ENCODE data around the gene IL23R. TPM values are rescaled to one million over a fixed set of nuclear protein-coding genes. Genes with fewer than 3 reads are reported as not detected.

IL23R gene
- total RNA-seq, 1 experiment from 2014 or later = not detected

GRCh38 chr1:67269061-67269460 lies 102.8 kb downstream of the IL23R start:
- H3K4me2 ChIP-seq (ENCODE audit: low read length) = no peak overlapping the region
- no peaks in the 10 kb centered on the region for H3K9me2 ChIP-seq (ENCODE audit: insufficient read depth)
- H3K4me1 ChIP-seq (ENCODE audit: control insufficient read depth in 1 of 2, insufficient read depth in 2 of 2, low read length in 2 of 2) = no peaks in the 10 kb centered on the region
- no peaks in the 10 kb centered on the region for H3K79me2 ChIP-seq (ENCODE audit: insufficient read depth, low read length)
- CTCF ChIA-PET = no interaction called here
- no peak for TF ChIP-seq YY1 (IDR thresholded peaks at IDR 0.05; ENCODE audit: extremely low read depth, insufficient replicate concordance, low read depth, low read length)
- TF ChIP-seq ZFX (IDR thresholded peaks at IDR 0.05) = no peak
- no peak for TF ChIP-seq ATF3 (IDR thresholded peaks at IDR 0.05)
- no peak for TF ChIP-seq ZNF274 (IDR thresholded peaks at IDR 0.05; ENCODE audit: low read depth, low read length)
- TF ChIP-seq FOSL1 (IDR thresholded peaks at IDR 0.05; ENCODE audit: low read depth) = no peak
- no peak for TF ChIP-seq JUND (IDR thresholded peaks at IDR 0.05)
- no peak for TF ChIP-seq TCF7L2 (IDR thresholded peaks at IDR 0.05; ENCODE audit: borderline replicate concordance, extremely low read depth, insufficient read depth, insufficient read length)
- no peak for TF ChIP-seq POLR2A (IDR thresholded peaks at IDR 0.05; ENCODE audit: borderline replicate concordance, extremely low read depth, insufficient read depth, insufficient read length)
- no peak for TF ChIP-seq MAX (IDR thresholded peaks at IDR 0.05)
- no peak for TF ChIP-seq CTCF (IDR thresholded peaks at IDR 0.05 in 2 of 3, conservative IDR thresholded peaks at IDR 0.05 in 1 of 3; ENCODE audit: borderline replicate concordance in 1 of 3, insufficient read depth in 1 of 3, low read depth in 2 of 3, low read length in 2 of 3)
- no peak for TF ChIP-seq REST (IDR thresholded peaks at IDR 0.05; ENCODE audit: low read depth)
- TF ChIP-seq CBX3 (IDR thresholded peaks at IDR 0.05; ENCODE audit: low read depth) = no peak
- TF ChIP-seq ELF1 (IDR thresholded peaks at IDR 0.05; ENCODE audit: borderline replicate concordance, low read depth) = no peak
- H4K20me1 ChIP-seq (ENCODE audit: insufficient read depth) = no peaks in the 10 kb centered on the region
- RAD21 ChIA-PET (ENCODE audit: low non-redundant PET in 1 of 2, low total read pairs in 2 of 2, uncharacterized antibody in 2 of 2, unreplicated experiment in 2 of 2) = no interaction called here
- no peaks in the 10 kb centered on the region for H3K9me3 ChIP-seq (ENCODE audit: control insufficient read depth in 1 of 2, insufficient read depth in 1 of 2, low read depth in 1 of 2, low read length in 2 of 2)
- no TSS peak for BruUV-seq (replicated peaks)
- POLR2A ChIA-PET = no interaction called here
- H3K27ac ChIP-seq (ENCODE audit: low read depth, low read length) = no peak overlapping the region
- intact Hi-C loops (cut with micrococcal nuclease) = no loop called here
- ATAC-seq (no peak), DNase-seq (ENCODE audit: low read depth, low spot score) (no peak)
- no peak overlapping the region for H3K4me3 ChIP-seq (replicated peaks in 1 of 2; ENCODE audit: low read depth in 1 of 2, low read length in 2 of 2)
- H3K27me3 ChIP-seq (ENCODE audit: insufficient read depth, low read length) = no peaks in the 10 kb centered on the region
- H3K36me3 ChIP-seq (ENCODE audit: control insufficient read depth in 1 of 2, insufficient read depth in 2 of 2, low read length in 2 of 2) = no peaks in the 10 kb centered on the region
- no peak overlapping the region for H3K9ac ChIP-seq (ENCODE audit: low read length)
- no peak overlapping the region for H2AFZ ChIP-seq (ENCODE audit: low read depth, low read length, poor library complexity, severe bottlenecking)

All from HCT116 (cell line).